CD4-positive, alpha-beta T cell treated with Interferon gamma for 1 hour (primary cell): ENCODE data around the gene NOVA1.
"Not testable (repeated sequence)": the region's sequence is repeated elsewhere in the genome, so short reads cannot be mapped to it uniquely, and the experiment has no call there.

Experiments
- DNase-seq: peaks from one replicate; pipeline ENCODE4 v3.0.0-alpha.2; 2020

The NOVA1 gene

GRCh38 chr14:26597589-26598080 is at the start of gene NOVA1:
NOVA1 (minus strand) TSS chr14:26598033; CDS start chr14:26597436, 597 bp downstream.
- no peak for DNase-seq

- DNase-seq, result not testable (repeated sequence)
Observed at GRCh38 chr14:26645057-26645456, 47.2 kb upstream of the NOVA1 start.

- no peak for DNase-seq
Observed at GRCh38 chr14:26636561-26636960, 38.7 kb upstream of the NOVA1 start.

- not testable (repeated sequence) for DNase-seq
Observed at GRCh38 chr14:26634946-26635345, 37.1 kb upstream of the NOVA1 start.

DNA sequence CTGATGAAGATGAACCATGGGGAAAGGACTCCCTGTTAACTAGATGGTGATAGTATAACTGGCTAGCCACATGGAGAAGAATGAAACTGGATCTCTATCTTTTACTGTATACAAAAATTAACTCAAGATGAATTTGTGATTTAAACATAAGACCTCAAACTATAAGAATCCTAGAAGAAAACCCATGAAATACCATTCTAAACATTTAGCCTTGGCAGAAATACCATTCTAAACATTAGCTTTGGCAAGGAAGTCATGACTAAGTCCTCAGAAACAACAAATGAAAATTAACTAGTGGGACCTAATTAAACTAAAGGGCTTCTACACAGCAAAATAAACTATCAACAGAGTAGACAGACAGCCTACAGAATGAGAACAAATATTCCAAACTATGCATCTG is 28.4 kb upstream of the NOVA1 start:
- no peak for DNase-seq

- DNase-seq, result no peak
Observed at GRCh38 chr14:26622611-26623010, 24.8 kb upstream of the NOVA1 start.

DNA sequence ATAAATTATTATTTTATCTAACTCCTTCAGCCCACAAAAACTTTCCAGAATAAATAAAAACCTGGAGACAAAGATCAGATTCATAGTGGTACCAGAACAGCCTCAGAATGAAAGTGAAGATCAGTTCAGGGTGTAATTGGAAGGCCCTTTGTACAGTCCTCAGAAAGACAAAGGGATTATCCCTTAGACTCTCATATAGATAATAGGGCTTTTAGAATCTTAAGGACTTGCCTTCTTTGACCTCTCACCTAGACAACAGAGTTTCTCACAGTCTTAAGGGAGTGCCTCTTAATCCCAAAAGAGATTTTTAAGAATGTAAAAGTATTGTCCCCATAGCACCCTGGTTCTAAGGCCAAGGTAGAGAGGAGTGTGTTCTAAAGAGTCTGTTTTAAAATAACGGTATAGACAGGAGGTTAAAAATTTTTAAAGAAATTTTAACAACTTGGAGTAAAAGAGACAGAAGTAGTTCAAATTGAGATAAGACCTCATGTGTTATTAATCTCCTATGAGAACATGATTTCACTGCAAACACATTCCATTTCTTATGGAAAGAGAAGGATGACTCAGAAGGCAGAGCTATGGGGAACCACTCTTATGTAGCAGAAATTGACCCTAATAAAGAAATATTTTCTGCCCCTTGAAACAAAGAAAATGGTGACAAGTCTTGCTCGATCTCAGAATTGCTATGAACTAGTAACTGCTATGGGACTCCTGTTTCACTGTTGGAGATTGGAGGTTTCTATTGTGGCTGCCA is 24.2 kb upstream of the NOVA1 start:
- DNase-seq, result no peak

GRCh38 chr14:26621364-26621763 is 23.5 kb upstream of the NOVA1 start:
- no peak for DNase-seq

GRCh38 chr14:26611259-26611658 is 13.4 kb upstream of the NOVA1 start:
- no peak for DNase-seq

- no peak for DNase-seq
Observed at GRCh38 chr14:26606729-26607312, 9.0 kb upstream of the NOVA1 start.

GRCh38 chr14:26605602-26606001 is 7.8 kb upstream of the NOVA1 start:
- no peak for DNase-seq

DNA sequence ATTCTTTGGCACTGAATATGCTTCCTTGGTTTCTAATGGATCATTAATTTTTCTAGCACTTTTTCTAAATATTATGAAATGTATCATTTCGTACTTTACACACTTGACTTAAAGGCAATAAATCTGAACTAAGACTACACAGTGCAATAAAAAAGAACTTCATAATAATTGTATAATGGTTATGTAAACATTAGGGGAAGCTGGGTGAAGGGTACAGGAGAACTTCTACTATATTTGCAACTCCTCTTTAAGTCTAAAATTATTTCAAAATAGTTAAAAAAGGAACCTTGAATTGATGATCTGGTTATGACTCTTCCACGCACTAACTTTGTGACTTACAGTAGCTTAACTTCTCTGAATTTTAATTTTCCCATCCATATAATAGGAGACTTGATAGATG is 5.1 kb upstream of the NOVA1 start:
- DNase-seq, result no peak

DNA sequence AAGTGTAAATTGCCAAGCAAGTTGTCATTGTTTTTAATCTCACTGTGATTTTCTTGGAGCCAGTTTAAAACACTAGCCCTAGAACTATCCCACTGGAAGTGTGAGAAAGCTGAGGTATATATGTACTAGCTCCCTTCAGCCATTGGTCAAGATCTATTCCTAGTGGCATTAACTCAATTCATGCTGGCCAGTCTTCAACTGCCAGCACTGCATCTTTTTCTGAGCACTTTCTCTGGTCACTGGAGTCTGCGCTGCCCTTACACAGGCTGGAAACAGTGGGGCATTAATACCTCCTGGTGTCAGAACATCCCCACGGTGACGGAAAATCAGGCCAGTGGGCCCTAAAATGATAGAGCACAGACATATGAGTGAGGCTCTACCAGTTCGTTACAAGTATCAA is 4.0 kb upstream of the NOVA1 start:
- no peak for DNase-seq

DNA sequence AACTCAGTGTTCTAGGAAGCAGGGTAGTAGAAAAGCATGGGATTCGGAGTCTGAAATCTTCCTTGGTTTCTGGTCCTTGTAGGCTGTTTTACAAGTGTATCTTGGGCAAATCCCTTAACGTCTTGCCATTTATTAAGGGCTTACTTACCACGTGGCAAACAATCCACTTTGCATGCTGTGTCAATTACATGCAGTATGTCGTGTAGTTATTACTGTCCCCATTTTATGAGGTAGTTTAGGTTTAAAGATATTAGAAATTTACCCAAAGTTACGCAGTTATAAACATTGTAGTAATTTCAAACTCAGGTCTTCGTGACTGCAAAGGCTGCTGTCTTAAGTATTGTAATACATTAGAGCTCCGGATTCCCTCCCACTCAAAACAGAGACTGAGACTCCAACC is 1.5 kb upstream of the NOVA1 start:
- no peak for DNase-seq

DNA sequence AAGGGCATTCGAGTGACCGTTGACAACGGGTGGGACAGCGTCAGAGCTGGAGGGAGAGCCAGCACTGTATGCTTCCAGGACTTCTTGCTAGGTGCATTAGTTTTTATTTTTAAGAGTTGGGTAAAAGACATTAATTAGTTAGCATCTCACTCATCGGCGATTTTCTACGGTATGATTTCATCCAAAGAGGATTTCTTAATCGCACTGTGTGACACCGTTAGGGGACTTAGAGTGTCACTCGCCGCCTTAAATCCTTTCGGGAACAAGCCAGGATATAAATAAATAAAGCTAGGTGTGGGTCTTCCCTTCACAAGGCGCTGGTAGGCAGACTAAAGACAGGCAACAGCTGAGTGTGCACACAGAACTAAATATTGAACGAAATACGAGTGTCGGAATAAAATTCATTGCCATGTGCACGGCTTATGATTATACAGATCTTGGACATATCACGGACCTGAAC is 869 bp upstream of the NOVA1 start:
- no peak for DNase-seq

GRCh38 chr14:26598081-26598671 is 343 bp upstream of the NOVA1 start:
- no peak for DNase-seq

DNA sequence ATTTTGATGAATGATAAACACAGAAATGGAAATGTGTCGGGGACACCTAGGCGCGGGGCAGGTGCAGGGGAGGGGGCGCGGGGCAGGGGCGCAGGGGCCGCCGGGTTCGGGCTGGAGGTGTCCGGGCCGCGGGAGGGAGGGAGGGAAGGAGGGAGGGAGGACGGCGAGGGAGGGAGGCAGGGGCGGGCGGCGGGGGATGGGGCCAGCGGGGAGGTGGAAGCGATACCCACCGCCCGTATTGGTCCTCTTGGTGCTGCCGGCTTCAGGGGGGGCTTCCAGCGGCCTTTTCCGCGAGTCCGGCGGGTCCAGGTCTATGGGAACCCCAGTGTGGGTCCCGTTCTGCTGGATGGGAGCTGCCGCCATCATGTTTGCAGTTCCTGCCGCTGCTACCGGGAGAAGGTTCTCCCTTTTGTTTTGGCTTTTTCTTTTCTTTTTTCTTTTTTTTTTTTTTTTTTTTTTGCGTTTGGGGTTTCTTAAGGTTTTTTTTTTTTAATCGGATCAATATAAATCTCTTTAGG is 703 bp downstream of the NOVA1 start:
- DNase-seq, result no peak

DNA sequence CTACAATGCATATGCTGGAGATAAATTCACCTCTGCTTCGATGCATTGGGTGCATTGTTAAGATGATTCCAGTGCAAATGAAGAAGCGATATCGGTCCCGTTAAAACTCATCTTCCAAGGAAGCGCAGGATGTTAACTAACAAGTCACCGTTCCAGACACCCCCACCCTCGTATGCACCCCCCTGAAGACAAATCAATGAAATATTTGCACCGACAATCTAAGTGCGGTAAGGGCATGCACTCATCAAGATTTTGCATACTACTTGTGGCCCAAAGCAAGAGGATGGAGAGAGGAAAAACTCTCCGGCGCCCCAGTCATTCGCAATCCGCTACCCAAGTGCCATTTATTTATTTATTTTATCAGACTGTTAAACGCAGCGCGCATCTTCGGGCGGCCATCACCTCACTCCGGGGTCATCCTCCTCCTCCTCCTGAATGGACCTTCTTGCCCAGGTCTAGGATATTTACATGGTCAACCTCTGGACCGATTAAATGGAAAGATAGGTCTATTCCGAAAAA is 1.2 kb downstream of the NOVA1 start:
- no peak for DNase-seq

DNA sequence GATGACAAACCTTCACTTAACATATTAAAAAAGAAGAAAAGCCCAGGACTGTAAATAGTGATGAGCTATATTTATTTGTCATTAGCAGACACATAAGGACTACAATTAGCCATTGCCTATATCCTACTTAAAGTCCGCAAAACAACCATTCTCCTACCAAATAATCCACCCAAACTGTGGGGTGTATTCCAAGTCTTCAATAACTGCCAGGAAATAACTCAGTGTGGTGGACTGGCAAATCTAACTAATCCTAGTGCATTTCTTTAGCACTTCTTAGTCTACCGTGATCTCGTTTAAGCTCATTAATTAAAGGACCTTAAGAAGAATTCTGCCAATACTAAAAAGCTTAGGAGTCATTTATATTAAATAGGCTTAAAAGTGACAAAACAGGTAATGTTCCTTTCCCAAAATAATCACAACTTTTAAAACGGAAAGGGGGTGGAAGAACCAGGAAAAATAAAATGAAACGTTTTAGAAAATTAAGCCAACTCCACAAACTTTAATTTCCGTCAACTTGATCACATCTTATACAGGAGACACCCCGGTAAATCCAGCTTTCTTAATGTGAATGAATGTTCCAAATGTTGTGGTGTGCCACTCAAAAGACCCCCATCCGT is 1.8 kb downstream of the NOVA1 start:
- no peak for DNase-seq

DNA sequence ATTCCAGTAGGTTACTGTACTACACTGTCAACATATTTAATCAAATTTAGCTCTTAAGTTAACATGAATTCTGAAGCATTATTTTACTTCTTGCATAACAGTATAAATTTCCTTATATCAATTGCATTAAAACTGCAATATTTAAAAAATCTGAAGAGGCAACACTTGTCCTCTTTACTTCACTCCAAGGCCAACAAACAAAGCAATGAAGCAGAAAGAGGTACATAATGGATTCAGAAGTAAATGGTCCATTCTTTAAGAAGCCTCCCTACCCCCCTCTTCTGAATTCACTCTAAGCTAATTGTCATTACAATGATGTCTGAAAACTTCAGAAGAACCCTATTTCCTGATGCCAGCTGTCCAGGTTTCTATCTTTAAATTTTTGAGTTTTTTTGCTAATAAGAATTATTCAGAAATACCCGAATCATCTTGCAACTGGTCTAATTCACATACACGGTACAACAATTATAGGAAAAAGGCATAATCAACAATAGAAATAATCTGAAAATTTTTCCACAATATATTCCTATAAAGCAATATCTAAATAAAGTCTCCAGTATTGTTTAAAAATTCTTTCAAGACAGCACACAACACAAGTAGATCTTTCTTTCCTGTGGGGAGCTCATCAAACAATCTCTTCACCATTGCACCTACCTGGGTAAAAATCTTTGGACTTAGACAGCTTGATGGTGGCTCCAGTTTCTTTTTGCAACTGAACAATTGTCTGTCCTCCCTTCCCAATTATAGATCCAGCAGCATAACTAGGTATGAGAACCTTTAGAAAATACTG is 2.9 kb downstream of the NOVA1 start:
- DNase-seq, result no peak

DNA sequence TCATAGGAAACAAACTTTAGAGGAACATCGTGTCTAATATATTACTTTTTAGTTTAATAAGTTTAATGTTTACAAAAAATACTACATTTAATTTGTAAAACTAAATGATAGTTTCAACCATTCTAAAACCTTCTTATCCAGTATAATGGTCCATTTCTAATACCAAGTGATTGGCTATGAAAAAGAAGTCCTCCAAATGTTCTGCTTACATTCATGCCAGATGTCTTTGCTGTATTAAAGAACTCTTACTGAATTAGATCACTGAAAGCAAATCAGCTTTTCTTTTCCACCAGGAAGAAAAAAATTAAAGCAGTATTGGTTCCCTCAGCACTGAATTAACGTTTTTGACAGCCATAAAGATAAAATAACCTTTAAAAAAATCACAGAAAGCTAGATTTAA is 3.7 kb downstream of the NOVA1 start:
- no peak for DNase-seq

- no peak for DNase-seq
Observed at GRCh38 chr14:26593357-26593756, 4.5 kb downstream of the NOVA1 start.
